ENCODE measurements around the gene EFL1.

DNA sequence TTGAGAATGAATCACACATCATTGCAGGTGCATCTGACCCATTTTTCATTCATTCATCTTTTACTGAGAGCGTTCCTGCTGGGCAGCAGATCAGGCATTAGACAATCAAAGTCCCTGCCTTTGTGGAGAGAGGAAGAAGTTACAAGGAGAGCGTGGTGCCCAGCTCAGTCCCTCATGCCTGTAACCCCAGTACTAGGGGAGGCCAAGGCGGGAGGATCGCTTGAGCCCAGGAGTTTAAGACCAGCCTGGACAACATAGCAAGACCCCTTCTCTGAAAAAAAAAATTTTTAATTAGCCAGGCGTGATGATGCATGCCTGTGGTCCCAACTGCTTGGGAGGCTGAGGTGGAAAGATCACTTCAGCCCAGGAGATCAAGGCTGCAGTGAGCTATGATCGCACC is 181.8 kb downstream of the EFL1 start:
- TF ChIP-seq, protein P1, sequence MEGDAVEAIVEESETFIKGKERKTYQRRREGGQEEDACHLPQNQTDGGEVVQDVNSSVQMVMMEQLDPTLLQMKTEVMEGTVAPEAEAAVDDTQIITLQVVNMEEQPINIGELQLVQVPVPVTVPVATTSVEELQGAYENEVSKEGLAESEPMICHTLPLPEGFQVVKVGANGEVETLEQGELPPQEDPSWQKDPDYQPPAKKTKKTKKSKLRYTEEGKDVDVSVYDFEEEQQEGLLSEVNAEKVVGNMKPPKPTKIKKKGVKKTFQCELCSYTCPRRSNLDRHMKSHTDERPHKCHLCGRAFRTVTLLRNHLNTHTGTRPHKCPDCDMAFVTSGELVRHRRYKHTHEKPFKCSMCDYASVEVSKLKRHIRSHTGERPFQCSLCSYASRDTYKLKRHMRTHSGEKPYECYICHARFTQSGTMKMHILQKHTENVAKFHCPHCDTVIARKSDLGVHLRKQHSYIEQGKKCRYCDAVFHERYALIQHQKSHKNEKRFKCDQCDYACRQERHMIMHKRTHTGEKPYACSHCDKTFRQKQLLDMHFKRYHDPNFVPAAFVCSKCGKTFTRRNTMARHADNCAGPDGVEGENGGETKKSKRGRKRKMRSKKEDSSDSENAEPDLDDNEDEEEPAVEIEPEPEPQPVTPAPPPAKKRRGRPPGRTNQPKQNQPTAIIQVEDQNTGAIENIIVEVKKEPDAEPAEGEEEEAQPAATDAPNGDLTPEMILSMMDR (IDR thresholded peaks at IDR 0.05): no peak
- TF ChIP-seq SP1 (CRISPR knock-in tag; conservative IDR thresholded peaks at IDR 0.05): no peak
- TF ChIP-seq, protein P2, sequence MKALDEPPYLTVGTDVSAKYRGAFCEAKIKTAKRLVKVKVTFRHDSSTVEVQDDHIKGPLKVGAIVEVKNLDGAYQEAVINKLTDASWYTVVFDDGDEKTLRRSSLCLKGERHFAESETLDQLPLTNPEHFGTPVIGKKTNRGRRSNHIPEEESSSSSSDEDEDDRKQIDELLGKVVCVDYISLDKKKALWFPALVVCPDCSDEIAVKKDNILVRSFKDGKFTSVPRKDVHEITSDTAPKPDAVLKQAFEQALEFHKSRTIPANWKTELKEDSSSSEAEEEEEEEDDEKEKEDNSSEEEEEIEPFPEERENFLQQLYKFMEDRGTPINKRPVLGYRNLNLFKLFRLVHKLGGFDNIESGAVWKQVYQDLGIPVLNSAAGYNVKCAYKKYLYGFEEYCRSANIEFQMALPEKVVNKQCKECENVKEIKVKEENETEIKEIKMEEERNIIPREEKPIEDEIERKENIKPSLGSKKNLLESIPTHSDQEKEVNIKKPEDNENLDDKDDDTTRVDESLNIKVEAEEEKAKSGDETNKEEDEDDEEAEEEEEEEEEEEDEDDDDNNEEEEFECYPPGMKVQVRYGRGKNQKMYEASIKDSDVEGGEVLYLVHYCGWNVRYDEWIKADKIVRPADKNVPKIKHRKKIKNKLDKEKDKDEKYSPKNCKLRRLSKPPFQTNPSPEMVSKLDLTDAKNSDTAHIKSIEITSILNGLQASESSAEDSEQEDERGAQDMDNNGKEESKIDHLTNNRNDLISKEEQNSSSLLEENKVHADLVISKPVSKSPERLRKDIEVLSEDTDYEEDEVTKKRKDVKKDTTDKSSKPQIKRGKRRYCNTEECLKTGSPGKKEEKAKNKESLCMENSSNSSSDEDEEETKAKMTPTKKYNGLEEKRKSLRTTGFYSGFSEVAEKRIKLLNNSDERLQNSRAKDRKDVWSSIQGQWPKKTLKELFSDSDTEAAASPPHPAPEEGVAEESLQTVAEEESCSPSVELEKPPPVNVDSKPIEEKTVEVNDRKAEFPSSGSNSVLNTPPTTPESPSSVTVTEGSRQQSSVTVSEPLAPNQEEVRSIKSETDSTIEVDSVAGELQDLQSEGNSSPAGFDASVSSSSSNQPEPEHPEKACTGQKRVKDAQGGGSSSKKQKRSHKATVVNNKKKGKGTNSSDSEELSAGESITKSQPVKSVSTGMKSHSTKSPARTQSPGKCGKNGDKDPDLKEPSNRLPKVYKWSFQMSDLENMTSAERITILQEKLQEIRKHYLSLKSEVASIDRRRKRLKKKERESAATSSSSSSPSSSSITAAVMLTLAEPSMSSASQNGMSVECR (CRISPR knock-in tag; IDR thresholded peaks at IDR 0.05; ENCODE audit: borderline replicate concordance): no peak
- no peak for TF ChIP-seq ZNF416 (CRISPR knock-in tag; IDR thresholded peaks at IDR 0.05)
- no peak for TF ChIP-seq MYBL2 (CRISPR knock-in tag; IDR thresholded peaks at IDR 0.05)
- TF ChIP-seq, protein P3, sequence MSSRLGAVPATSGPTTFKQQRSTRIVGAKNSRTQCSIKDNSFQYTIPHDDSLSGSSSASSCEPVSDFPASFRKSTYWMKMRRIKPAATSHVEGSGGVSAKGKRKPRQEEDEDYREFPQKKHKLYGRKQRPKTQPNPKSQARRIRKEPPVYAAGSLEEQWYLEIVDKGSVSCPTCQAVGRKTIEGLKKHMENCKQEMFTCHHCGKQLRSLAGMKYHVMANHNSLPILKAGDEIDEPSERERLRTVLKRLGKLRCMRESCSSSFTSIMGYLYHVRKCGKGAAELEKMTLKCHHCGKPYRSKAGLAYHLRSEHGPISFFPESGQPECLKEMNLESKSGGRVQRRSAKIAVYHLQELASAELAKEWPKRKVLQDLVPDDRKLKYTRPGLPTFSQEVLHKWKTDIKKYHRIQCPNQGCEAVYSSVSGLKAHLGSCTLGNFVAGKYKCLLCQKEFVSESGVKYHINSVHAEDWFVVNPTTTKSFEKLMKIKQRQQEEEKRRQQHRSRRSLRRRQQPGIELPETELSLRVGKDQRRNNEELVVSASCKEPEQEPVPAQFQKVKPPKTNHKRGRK (CRISPR knock-in tag; IDR thresholded peaks at IDR 0.05; ENCODE audit: borderline replicate concordance): no peak
- TF ChIP-seq FOXK1 (CRISPR knock-in tag; IDR thresholded peaks at IDR 0.05): no peak
- TF ChIP-seq HMGA2 (CRISPR knock-in tag; IDR thresholded peaks at IDR 0.05): no peak
- TF ChIP-seq, protein P4, sequence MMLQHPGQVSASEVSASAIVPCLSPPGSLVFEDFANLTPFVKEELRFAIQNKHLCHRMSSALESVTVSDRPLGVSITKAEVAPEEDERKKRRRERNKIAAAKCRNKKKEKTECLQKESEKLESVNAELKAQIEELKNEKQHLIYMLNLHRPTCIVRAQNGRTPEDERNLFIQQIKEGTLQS (CRISPR knock-in tag; conservative IDR thresholded peaks at IDR 0.05): no peak
- TF ChIP-seq, protein P5, sequence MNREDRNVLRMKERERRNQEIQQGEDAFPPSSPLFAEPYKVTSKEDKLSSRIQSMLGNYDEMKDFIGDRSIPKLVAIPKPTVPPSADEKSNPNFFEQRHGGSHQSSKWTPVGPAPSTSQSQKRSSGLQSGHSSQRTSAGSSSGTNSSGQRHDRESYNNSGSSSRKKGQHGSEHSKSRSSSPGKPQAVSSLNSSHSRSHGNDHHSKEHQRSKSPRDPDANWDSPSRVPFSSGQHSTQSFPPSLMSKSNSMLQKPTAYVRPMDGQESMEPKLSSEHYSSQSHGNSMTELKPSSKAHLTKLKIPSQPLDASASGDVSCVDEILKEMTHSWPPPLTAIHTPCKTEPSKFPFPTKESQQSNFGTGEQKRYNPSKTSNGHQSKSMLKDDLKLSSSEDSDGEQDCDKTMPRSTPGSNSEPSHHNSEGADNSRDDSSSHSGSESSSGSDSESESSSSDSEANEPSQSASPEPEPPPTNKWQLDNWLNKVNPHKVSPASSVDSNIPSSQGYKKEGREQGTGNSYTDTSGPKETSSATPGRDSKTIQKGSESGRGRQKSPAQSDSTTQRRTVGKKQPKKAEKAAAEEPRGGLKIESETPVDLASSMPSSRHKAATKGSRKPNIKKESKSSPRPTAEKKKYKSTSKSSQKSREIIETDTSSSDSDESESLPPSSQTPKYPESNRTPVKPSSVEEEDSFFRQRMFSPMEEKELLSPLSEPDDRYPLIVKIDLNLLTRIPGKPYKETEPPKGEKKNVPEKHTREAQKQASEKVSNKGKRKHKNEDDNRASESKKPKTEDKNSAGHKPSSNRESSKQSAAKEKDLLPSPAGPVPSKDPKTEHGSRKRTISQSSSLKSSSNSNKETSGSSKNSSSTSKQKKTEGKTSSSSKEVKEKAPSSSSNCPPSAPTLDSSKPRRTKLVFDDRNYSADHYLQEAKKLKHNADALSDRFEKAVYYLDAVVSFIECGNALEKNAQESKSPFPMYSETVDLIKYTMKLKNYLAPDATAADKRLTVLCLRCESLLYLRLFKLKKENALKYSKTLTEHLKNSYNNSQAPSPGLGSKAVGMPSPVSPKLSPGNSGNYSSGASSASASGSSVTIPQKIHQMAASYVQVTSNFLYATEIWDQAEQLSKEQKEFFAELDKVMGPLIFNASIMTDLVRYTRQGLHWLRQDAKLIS (CRISPR knock-in tag; IDR thresholded peaks at IDR 0.05; ENCODE audit: borderline replicate concordance): no peak

All from WTC11 (cell line).